Caco-2 (cell line): ENCODE data around the gene VWA2. TPM values are rescaled to one million over a fixed set of nuclear protein-coding genes. Genes with fewer than 3 reads are reported as not detected.

Experiments used
- BruUV-seq: library from RNA; stranded (reverse); fragments of 400-500 nt; replicated peaks from 2 replicates; lab custom pipeline; 2021; lab: Mats Ljungman, UMichigan
- CTCF ChIA-PET: fragments of 300-600 bp; sonication (Branson Sonifier 250); formaldehyde crosslinking; loops from one replicate; lab custom pipeline; 2022; ENCODE audit warnings: antibody characterized with exemption; lab: Charles Lee
- POLR2A ChIA-PET: fragments of 300-600 bp; sonication (Branson Sonifier 250); formaldehyde crosslinking; loops from one replicate; lab custom pipeline; 2022; ENCODE audit warnings: antibody characterized with exemption; lab: Charles Lee
- DNase-seq, 2 experiments: peaks; one replicate each; pipeline versions ENCODE4 v3.0.0 to v3.0.0-alpha.2; 2020 to 2022
- H3K27me3 ChIP-seq: replicated peaks from 2 replicates; pipeline ENCODE4 v1.6.0; 2011; ENCODE audit warnings: low read length; ENCODE audit not compliant: control insufficient read depth, insufficient read depth
- H3K36me3 ChIP-seq: 2 replicates; pipeline ENCODE4 v1.5.1; 2011; ENCODE audit warnings: low read length; ENCODE audit not compliant: control insufficient read depth, insufficient read depth
- H3K4me1 ChIP-seq: fragments of 250-450 bp; sonication (Bioruptor Pico); 2 replicates; pipeline ENCODE4 v1.5.1; 2020; ENCODE audit warnings: mild to moderate bottlenecking
- H3K4me3 ChIP-seq: 2 replicates; pipeline ENCODE4 v1.5.1; 2011; ENCODE audit warnings: low read depth, mild to moderate bottlenecking, control low read depth, low read length
- H3K9me3 ChIP-seq: fragments of 250-450 bp; sonication (Bioruptor Pico); 2 replicates; pipeline ENCODE4 v1.5.1; 2020; ENCODE audit warnings: mild to moderate bottlenecking, moderate library complexity
- H3K27ac Mint-ChIP-seq: one replicate; pipeline ENCODE4 v1.8.0; 2022; ENCODE audit warnings: mixed read lengths; ENCODE audit not compliant: unreplicated experiment
- H3K27me3 Mint-ChIP-seq: one replicate; pipeline ENCODE4 v1.8.0; 2022; ENCODE audit warnings: mixed read lengths; ENCODE audit not compliant: insufficient read depth, unreplicated experiment
- H3K36me3 Mint-ChIP-seq: one replicate; pipeline ENCODE4 v1.8.0; 2022; ENCODE audit warnings: mild to moderate bottlenecking, mixed read lengths; ENCODE audit not compliant: insufficient read depth, unreplicated experiment
- H3K4me1 Mint-ChIP-seq: one replicate; pipeline ENCODE4 v1.8.0; 2022; ENCODE audit warnings: low read depth, mixed read lengths; ENCODE audit not compliant: unreplicated experiment
- H3K4me3 Mint-ChIP-seq: one replicate; pipeline ENCODE4 v1.8.0; 2022; ENCODE audit warnings: mild to moderate bottlenecking, moderate library complexity, mixed read lengths; ENCODE audit not compliant: unreplicated experiment
- H3K9me3 Mint-ChIP-seq: one replicate; pipeline ENCODE4 v1.8.0; 2022; ENCODE audit warnings: mixed read lengths; ENCODE audit not compliant: unreplicated experiment
- intact Hi-C: fragments of 100-400 bp; cut with micrococcal nuclease; formaldehyde crosslinking; loops from one replicate; pipeline ENCODE4 v1.10.0; 2022; ENCODE audit not compliant: unreplicated experiment
- total RNA-seq: library from RNA; stranded (reverse); gene quantifications from 2 replicates; pipeline ENCODE4 v1.2.3, GENCODE V29; 2022
- TF ChIP-seq, protein P1 (sequence below), 2 experiments: fragments of 200-600 bp in 1 of 2; IDR thresholded peaks; 1 replicate in 1 of 2; 2 replicates in 1 of 2; pipeline versions ENCODE4 v1.5.1 to v1.8.0; 2011 to 2022; ENCODE audit warnings: antibody characterized with exemption in 1 of 2, control low read depth in 1 of 2, inconsistent platforms in 1 of 2, low read depth in 1 of 2, low read length in 1 of 2, mild to moderate bottlenecking in 1 of 2, moderate library complexity in 1 of 2; ENCODE audit not compliant: insufficient read depth in 1 of 2, severe bottlenecking in 1 of 2, unreplicated experiment in 1 of 2

The VWA2 gene
- total RNA-seq, 1 experiment from 2014 or later: 1.2 TPM

DNA sequence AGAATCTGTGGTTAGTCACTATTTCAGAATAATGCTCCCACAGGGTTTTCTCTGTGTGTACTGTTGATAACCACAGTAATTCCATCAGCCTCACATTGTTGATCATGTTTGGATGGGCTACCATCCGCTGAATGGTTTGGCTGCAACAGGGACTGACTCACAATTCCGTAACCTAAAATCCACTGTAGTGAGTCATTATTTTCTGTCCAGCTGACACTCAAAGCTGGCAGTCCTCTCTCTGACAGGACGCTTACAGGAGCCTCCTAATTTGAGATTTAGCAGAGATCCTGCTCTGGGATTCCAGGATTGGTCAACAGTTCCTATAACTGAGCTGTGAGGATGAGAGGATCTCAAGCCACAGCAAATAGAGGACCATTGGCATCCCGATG lies 32.7 kb downstream of the VWA2 start:
- intact Hi-C loops: no loop called here

DNA sequence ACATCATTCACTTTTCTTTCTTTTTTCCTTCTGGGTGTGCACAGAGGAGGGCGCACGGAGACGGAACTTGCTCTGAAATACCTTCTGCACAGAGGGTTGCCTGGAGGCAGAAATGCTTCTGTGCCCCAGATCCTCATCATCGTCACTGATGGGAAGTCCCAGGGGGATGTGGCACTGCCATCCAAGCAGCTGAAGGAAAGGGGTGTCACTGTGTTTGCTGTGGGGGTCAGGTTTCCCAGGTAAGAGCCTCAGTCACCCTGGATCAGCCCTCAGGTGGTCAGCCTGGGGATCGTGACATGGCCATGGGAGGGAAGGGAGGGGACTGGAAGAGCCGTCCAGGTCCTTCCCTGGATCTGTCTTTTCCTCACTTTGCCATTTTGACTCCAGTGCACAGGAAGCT lies 33.6 kb downstream of the VWA2 start:
- TF ChIP-seq, protein P1, sequence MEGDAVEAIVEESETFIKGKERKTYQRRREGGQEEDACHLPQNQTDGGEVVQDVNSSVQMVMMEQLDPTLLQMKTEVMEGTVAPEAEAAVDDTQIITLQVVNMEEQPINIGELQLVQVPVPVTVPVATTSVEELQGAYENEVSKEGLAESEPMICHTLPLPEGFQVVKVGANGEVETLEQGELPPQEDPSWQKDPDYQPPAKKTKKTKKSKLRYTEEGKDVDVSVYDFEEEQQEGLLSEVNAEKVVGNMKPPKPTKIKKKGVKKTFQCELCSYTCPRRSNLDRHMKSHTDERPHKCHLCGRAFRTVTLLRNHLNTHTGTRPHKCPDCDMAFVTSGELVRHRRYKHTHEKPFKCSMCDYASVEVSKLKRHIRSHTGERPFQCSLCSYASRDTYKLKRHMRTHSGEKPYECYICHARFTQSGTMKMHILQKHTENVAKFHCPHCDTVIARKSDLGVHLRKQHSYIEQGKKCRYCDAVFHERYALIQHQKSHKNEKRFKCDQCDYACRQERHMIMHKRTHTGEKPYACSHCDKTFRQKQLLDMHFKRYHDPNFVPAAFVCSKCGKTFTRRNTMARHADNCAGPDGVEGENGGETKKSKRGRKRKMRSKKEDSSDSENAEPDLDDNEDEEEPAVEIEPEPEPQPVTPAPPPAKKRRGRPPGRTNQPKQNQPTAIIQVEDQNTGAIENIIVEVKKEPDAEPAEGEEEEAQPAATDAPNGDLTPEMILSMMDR (IDR thresholded peaks at IDR 0.05; ENCODE audit: insufficient read depth in 1 of 2, low read depth in 1 of 2, low read length in 1 of 2, severe bottlenecking in 1 of 2, unreplicated experiment in 1 of 2): no peak
- intact Hi-C loops: no loop called here
- CTCF ChIA-PET: interaction anchor here (0.7 to 1.1 kb wide), 2 partner anchors 31 to 78 kb away, joined by 3 to 5 read pairs; no protein-coding TSS in a partner anchor
- Histone ChIP-seq H3K9me3 (no peaks in the 10 kb centered on the region), H3K4me3 (no peak overlapping the region), H3K27me3 (no peaks in the 10 kb centered on the region), H3K4me1 (peaks cover 16% of the 10 kb centered on the region), H3K36me3 (peaks cover 2% of the 10 kb centered on the region; the same call in 1 of the 2 replicates)
- Mint-ChIP-seq H3K27ac (no peak overlapping the region), H3K9me3 (no peaks in the 10 kb centered on the region), H3K4me3 (no peak overlapping the region), H3K36me3 (no peaks in the 10 kb centered on the region), H3K27me3 (no peaks in the 10 kb centered on the region), H3K4me1 (peaks cover 12% of the 10 kb centered on the region)
- POLR2A ChIA-PET: no interaction called here
- DNase-seq: no peak
- BruUV-seq: no TSS peak

More for the DNA sequence above, 32.7 kb downstream of the VWA2 start:
- ChIA-PET CTCF (interaction anchor here (1.1 kb wide), 1 partner anchor 32 kb away, joined by 5 read pairs; no protein-coding TSS in a partner anchor), POLR2A (no interaction called here)
- no peak overlapping the region for H3K27ac Mint-ChIP-seq
- H3K4me1 Mint-ChIP-seq: peaks cover 12% of the 10 kb centered on the region
- Histone ChIP-seq H3K36me3 (peaks cover 2% of the 10 kb centered on the region; the same call in 1 of the 2 replicates), H3K9me3 (no peaks in the 10 kb centered on the region), H3K4me1 (peaks cover 16% of the 10 kb centered on the region), H3K27me3 (no peaks in the 10 kb centered on the region), H3K4me3 (no peak overlapping the region)
- H3K36me3 Mint-ChIP-seq: no peaks in the 10 kb centered on the region
- DNase-seq: no peak
- H3K4me3 Mint-ChIP-seq: no peak overlapping the region
- H3K27me3 Mint-ChIP-seq: no peaks in the 10 kb centered on the region
- TF ChIP-seq, protein P1 (IDR thresholded peaks at IDR 0.05; ENCODE audit: insufficient read depth in 1 of 2, low read depth in 1 of 2, low read length in 1 of 2, severe bottlenecking in 1 of 2, unreplicated experiment in 1 of 2): no peak
- BruUV-seq: no TSS peak
- no peaks in the 10 kb centered on the region for H3K9me3 Mint-ChIP-seq

DNA sequence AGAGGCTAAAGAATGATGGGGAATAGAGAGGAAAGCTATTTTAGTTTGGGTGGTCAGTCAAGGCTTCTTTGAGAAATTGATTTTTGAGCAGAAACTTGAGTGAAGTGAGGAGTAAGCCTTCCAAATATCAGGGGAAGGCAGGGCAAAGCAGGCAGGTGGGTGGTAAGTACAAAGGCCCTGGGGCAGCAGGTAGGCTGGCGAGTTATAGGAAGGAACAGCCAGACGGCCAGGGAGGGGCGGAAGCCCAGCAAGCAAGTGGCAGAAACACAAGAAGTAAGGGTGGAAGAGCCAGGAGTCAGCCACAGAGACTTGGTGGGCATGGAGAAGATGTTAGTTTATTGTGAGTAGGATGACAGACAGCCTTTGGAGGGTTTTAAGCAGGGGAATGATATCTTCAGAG lies 34.9 kb downstream of the VWA2 start:
- TF ChIP-seq, protein P1 (IDR thresholded peaks at IDR 0.05; ENCODE audit: insufficient read depth in 1 of 2, low read depth in 1 of 2, low read length in 1 of 2, severe bottlenecking in 1 of 2, unreplicated experiment in 1 of 2): no peak
- no peak overlapping the region for H3K27ac Mint-ChIP-seq
- ChIA-PET CTCF (no interaction called here), POLR2A (interaction anchor here (0.6 kb wide), 1 partner anchor 1469 kb away, joined by 5 read pairs; no protein-coding TSS in a partner anchor)
- peaks cover 16% of the 10 kb centered on the region for H3K4me1 ChIP-seq
- H3K36me3 Mint-ChIP-seq: no peaks in the 10 kb centered on the region
- no peaks in the 10 kb centered on the region for H3K9me3 Mint-ChIP-seq
- H3K36me3 ChIP-seq: peaks cover 2% of the 10 kb centered on the region; the same call in 1 of the 2 replicates
- H3K4me3 Mint-ChIP-seq: no peak overlapping the region
- peaks cover 12% of the 10 kb centered on the region for H3K4me1 Mint-ChIP-seq
- H3K9me3 ChIP-seq: no peaks in the 10 kb centered on the region
- intact Hi-C loops: no loop called here
- H3K27me3 Mint-ChIP-seq: no peaks in the 10 kb centered on the region
- DNase-seq: no peak
- no TSS peak for BruUV-seq
- H3K27me3 ChIP-seq: no peaks in the 10 kb centered on the region; the same call in 1 of the 2 replicates
- H3K4me3 ChIP-seq: no peak overlapping the region
